ENCODE data around the gene ARID5B. TPM values are rescaled to one million over a fixed set of nuclear protein-coding genes. Genes with fewer than 3 reads are reported as not detected.
A peak's percentile ranks its signal among the peaks of the same experiment; 100 is the strongest.

ARID5B gene
- total and polyA plus RNA-seq, 2 donors (not counting 1 experiment from before 2014, with no cell fraction given) = 22.4 to 237 TPM

DNA sequence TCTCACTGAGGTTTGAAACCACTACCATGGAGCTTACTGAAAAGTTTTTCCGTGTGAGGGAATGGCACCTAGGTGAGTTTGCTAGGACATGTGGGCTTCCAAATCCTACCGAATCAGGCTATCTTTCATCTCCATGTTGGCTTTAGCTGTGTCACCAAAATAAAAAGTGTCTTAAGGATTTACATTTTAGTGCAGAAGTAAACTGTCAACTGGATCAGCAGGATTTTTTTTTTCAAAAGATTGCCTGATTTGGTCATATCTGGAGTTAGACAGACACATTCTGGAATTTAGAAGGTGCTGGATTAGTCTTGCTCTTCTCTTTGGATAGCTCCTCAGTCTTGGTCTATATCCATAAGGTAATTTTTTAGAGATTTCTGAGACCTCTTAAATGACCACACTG, 5.5 kb downstream of the ARID5B start:
- ChIA-PET CTCF (interaction anchor here (1.1 to 9.1 kb wide), 5 partner anchors 10 to 338 kb away, joined by 3 to 48 read pairs (median 7); no protein-coding TSS in a partner anchor), POLR2A (interaction anchor here (1.9 kb wide), 1 partner anchor 20 kb away, joined by 4 read pairs; no protein-coding TSS in a partner anchor)
- Histone ChIP-seq H2AFZ (ENCODE audit: insufficient read depth, low read depth, low read length, poor library complexity, severe bottlenecking) (no peak overlapping the region), H3K27me3 (replicated peaks in 1 of 4; ENCODE audit: control extremely low read depth in 1 of 4, control insufficient read depth in 3 of 4, insufficient read depth in 4 of 4, low read length in 3 of 4) (no peaks in the 10 kb centered on the region), H3K9ac (ENCODE audit: low read length) (no peak overlapping the region), H3K9me3 (ENCODE audit: control extremely low read depth in 1 of 3, control insufficient read depth in 2 of 3, insufficient read depth in 1 of 3, low read length in 2 of 3) (no peaks in the 10 kb centered on the region), H3K4me1 (ENCODE audit: control insufficient read depth in 2 of 2, insufficient read depth in 2 of 2, low read length in 2 of 2) (peaks cover 43 to 45% of the 10 kb centered on the region in 2 donors), H4K20me1 (ENCODE audit: control insufficient read depth, insufficient read depth, low read length, poor library complexity, severe bottlenecking) (peaks cover 27% of the 10 kb centered on the region), H3K27ac (ENCODE audit: low read length in 2 of 2) (peak overlapping the region in 1 of 2 donors; percentile 67), H3K4me3 (ENCODE audit: control extremely low read depth in 1 of 5, extremely low read depth in 1 of 5, insufficient read depth in 1 of 5, low read depth in 2 of 5, low read length in 4 of 5) (no peak overlapping the region), H3K79me2 (ENCODE audit: control insufficient read depth, insufficient read depth, low read length) (peaks cover 96% of the 10 kb centered on the region), H3K4me2 (replicated peaks; ENCODE audit: low read depth, low read length, poor library complexity, severe bottlenecking) (peak overlapping the region; percentile 2), H3K36me3 (replicated peaks in 1 of 2; ENCODE audit: control extremely low read depth in 1 of 2, control insufficient read depth in 1 of 2, extremely low read depth in 1 of 2, insufficient read depth in 2 of 2, low read length in 1 of 2) (peaks cover 0 to 43% of the 10 kb centered on the region in 2 experiments)
- no peak for TF ChIP-seq EZH2 (IDR thresholded peaks at IDR 0.05; ENCODE audit: borderline replicate concordance, insufficient read depth, low read depth, low read length, poor library complexity, severe bottlenecking)
- H3K9me3 Mint-ChIP-seq (ENCODE audit: insufficient read depth) = no peaks in the 10 kb centered on the region
- intact Hi-C loops (cut with micrococcal nuclease) = loop anchor here (10.0 kb wide), 1 partner anchor 468 kb away; the partner anchor contains the start of gene ZNF365
- H3K4me3 Mint-ChIP-seq = peak overlapping the region; percentile 49
- WGBS (ENCODE audit: insufficient coverage) = no CpG with 5 or more reads among the region's 2 CpGs
- no peak for ATAC-seq (ENCODE audit: low read depth)
- H3K4me1 Mint-ChIP-seq = peaks cover 59% of the 10 kb centered on the region
- DNase-seq = no peak
- no peak overlapping the region for H3K27ac Mint-ChIP-seq
- no peaks in the 10 kb centered on the region for H3K27me3 Mint-ChIP-seq

DNA sequence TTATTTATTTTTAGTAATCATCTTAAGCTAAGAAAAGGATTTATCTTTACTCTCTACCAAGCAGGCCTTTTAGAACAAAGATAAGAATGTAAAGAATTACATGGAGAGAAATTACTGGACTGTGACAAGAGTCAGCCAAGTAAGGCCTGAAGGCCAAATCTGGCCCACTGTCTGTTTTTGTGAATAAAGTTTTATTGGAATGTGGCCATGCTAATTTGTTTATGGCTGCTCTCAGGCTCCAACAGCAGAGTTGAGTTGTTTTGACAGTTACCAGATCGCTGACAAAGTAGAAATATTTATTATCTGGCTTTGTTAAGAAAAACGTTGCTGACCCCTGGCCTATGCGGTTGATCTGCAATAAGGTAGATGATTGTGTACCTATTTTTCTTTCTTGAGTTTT, 6.1 kb downstream of the ARID5B start:
- POLR2A ChIA-PET = no interaction called here
- peaks cover 0 to 44% of the 10 kb centered on the region in 2 experiments for H3K36me3 ChIP-seq (replicated peaks in 1 of 2; ENCODE audit: control extremely low read depth in 1 of 2, control insufficient read depth in 1 of 2, extremely low read depth in 1 of 2, insufficient read depth in 2 of 2, low read length in 1 of 2)
- no peaks in the 10 kb centered on the region for H3K9me3 Mint-ChIP-seq (ENCODE audit: insufficient read depth)

More for the DNA sequence above, 6.1 kb downstream of the ARID5B start:
- H3K27me3 Mint-ChIP-seq = no peaks in the 10 kb centered on the region
- Histone ChIP-seq H3K27me3 (replicated peaks in 1 of 4; ENCODE audit: control extremely low read depth in 1 of 4, control insufficient read depth in 3 of 4, insufficient read depth in 4 of 4, low read length in 3 of 4) (no peaks in the 10 kb centered on the region), H3K9ac (ENCODE audit: low read length) (no peak overlapping the region), H3K4me3 (ENCODE audit: control extremely low read depth in 1 of 5, extremely low read depth in 1 of 5, insufficient read depth in 1 of 5, low read depth in 2 of 5, low read length in 4 of 5) (no peak overlapping the region), H3K4me2 (replicated peaks; ENCODE audit: low read depth, low read length, poor library complexity, severe bottlenecking) (no peak overlapping the region), H3K9me3 (ENCODE audit: control extremely low read depth in 1 of 3, control insufficient read depth in 2 of 3, insufficient read depth in 1 of 3, low read length in 2 of 3) (no peaks in the 10 kb centered on the region), H3K4me1 (ENCODE audit: control insufficient read depth in 2 of 2, insufficient read depth in 2 of 2, low read length in 2 of 2) (peaks cover 43 to 45% of the 10 kb centered on the region in 2 donors), H3K27ac (ENCODE audit: low read length in 2 of 2) (peak overlapping the region in 1 of 2 donors; percentile 67), H2AFZ (ENCODE audit: insufficient read depth, low read depth, low read length, poor library complexity, severe bottlenecking) (no peak overlapping the region), H3K79me2 (ENCODE audit: control insufficient read depth, insufficient read depth, low read length) (peaks cover 94% of the 10 kb centered on the region), H4K20me1 (ENCODE audit: control insufficient read depth, insufficient read depth, low read length, poor library complexity, severe bottlenecking) (peaks cover 27% of the 10 kb centered on the region)
- no peak for ATAC-seq (ENCODE audit: low read depth)
- CTCF ChIA-PET = interaction anchor here (1.1 to 9.1 kb wide), 3 partner anchors 11 to 338 kb away, joined by 7 to 48 read pairs (median 7); no protein-coding TSS in a partner anchor
- no peak for TF ChIP-seq EZH2 (IDR thresholded peaks at IDR 0.05; ENCODE audit: borderline replicate concordance, insufficient read depth, low read depth, low read length, poor library complexity, severe bottlenecking)
- TF ChIP-seq, protein P1, sequence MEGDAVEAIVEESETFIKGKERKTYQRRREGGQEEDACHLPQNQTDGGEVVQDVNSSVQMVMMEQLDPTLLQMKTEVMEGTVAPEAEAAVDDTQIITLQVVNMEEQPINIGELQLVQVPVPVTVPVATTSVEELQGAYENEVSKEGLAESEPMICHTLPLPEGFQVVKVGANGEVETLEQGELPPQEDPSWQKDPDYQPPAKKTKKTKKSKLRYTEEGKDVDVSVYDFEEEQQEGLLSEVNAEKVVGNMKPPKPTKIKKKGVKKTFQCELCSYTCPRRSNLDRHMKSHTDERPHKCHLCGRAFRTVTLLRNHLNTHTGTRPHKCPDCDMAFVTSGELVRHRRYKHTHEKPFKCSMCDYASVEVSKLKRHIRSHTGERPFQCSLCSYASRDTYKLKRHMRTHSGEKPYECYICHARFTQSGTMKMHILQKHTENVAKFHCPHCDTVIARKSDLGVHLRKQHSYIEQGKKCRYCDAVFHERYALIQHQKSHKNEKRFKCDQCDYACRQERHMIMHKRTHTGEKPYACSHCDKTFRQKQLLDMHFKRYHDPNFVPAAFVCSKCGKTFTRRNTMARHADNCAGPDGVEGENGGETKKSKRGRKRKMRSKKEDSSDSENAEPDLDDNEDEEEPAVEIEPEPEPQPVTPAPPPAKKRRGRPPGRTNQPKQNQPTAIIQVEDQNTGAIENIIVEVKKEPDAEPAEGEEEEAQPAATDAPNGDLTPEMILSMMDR (IDR thresholded peaks at IDR 0.05) = no peak
- intact Hi-C loops (cut with micrococcal nuclease) = loop anchor here (10.0 kb wide), 1 partner anchor 467 kb away; the partner anchor contains the start of gene ZNF365
- peaks cover 63% of the 10 kb centered on the region for H3K4me1 Mint-ChIP-seq
- no peak for DNase-seq
- no peak overlapping the region for H3K27ac Mint-ChIP-seq
- WGBS (ENCODE audit: insufficient coverage) = no CpG with 5 or more reads among the region's 3 CpGs
- no peak overlapping the region for H3K4me3 Mint-ChIP-seq

Data from B cell (primary cell).